ENCODE results near the gene ASPSCR1. TPM values are rescaled to one million over a fixed set of nuclear protein-coding genes. Genes with fewer than 3 reads are reported as not detected.
"Not testable (repeated sequence)": the region's sequence is repeated elsewhere in the genome, so short reads cannot be mapped to it uniquely, and the experiment has no call there.

ASPSCR1 gene
- total RNA-seq, 1 experiment from 2014 or later = 54.9 TPM

- Histone ChIP-seq H3K4me3 (no peak overlapping the region), H3K27me3 (ENCODE audit: insufficient read depth, low read depth) (no peaks in the 10 kb centered on the region), H3F3A (ENCODE audit: insufficient read depth, low read depth) (peaks cover 7% of the 10 kb centered on the region), H3K36me3 (ENCODE audit: low read depth) (no peaks in the 10 kb centered on the region), H3K27ac (no peak overlapping the region), H3K4me1 (replicated peaks; ENCODE audit: insufficient read depth) (peaks cover 6% of the 10 kb centered on the region; the same call in 1 of the 2 replicates), H2AFZ (no peak overlapping the region), H3K9me3 (ENCODE audit: insufficient read depth, low read depth) (no peaks in the 10 kb centered on the region), H3K79me2 (ENCODE audit: low read depth) (no peaks in the 10 kb centered on the region), H3K9me2 (ENCODE audit: insufficient read depth) (no peaks in the 10 kb centered on the region), H3K4me2 (no peak overlapping the region), H4K20me1 (ENCODE audit: insufficient read depth) (no peaks in the 10 kb centered on the region)
- POLR2A ChIA-PET (ENCODE audit: unreplicated experiment) = no interaction called here
- CTCF ChIA-PET = interaction anchor here (0.9 kb wide), 2 partner anchors 40 to 67 kb away, joined by 3 to 9 read pairs; no protein-coding TSS in a partner anchor
- intact Hi-C loops (cut with micrococcal nuclease; ENCODE audit: unreplicated experiment) = no loop called here
- no peak for TF ChIP-seq CTCF (conservative IDR thresholded peaks at IDR 0.05)
- no TSS peak for BruUV-seq (replicated peaks)
- no peak for DNase-seq
Observed at GRCh38 chr17:81952792-81953228, 24.6 kb upstream of the ASPSCR1 start.

GRCh38 chr17:81953443-81953842 lies 24.0 kb upstream of the ASPSCR1 start:
- H2AFZ ChIP-seq; H3K9me2 ChIP-seq (ENCODE audit: insufficient read depth); H3K36me3 ChIP-seq (ENCODE audit: low read depth); H3K27me3 ChIP-seq (ENCODE audit: insufficient read depth, low read depth); H3K4me2 ChIP-seq; H3K27ac ChIP-seq; BruUV-seq (replicated peaks); H4K20me1 ChIP-seq (ENCODE audit: insufficient read depth); DNase-seq; intact Hi-C loops (cut with micrococcal nuclease; ENCODE audit: unreplicated experiment); H3K9me3 ChIP-seq (ENCODE audit: insufficient read depth, low read depth); H3K4me3 ChIP-seq; H3K4me1 ChIP-seq (replicated peaks; ENCODE audit: insufficient read depth); H3K79me2 ChIP-seq (ENCODE audit: low read depth); H3F3A ChIP-seq (ENCODE audit: insufficient read depth, low read depth): not testable (repeated sequence)
- ChIA-PET CTCF (interaction anchor here (0.6 to 0.9 kb wide), 3 partner anchors 47 to 1751 kb away, joined by 6 to 20 read pairs (median 9); no protein-coding TSS in a partner anchor), POLR2A (ENCODE audit: unreplicated experiment) (interaction anchor here (0.8 kb wide), 1 partner anchor 61 kb away, joined by 3 read pairs; no protein-coding TSS in a partner anchor)

GRCh38 chr17:81954131-81955057 lies 23.0 kb upstream of the ASPSCR1 start:
- Histone ChIP-seq H4K20me1 (ENCODE audit: insufficient read depth) (no peaks in the 10 kb centered on the region), H3K4me1 (replicated peaks; ENCODE audit: insufficient read depth) (peaks cover 6% of the 10 kb centered on the region; the same call in 1 of the 2 replicates), H3F3A (ENCODE audit: insufficient read depth, low read depth) (peaks cover 7% of the 10 kb centered on the region), H3K9me2 (ENCODE audit: insufficient read depth) (no peaks in the 10 kb centered on the region), H3K36me3 (ENCODE audit: low read depth) (no peaks in the 10 kb centered on the region), H3K27me3 (ENCODE audit: insufficient read depth, low read depth) (no peaks in the 10 kb centered on the region), H3K79me2 (ENCODE audit: low read depth) (no peaks in the 10 kb centered on the region), H3K9me3 (ENCODE audit: insufficient read depth, low read depth) (no peaks in the 10 kb centered on the region), H2AFZ (no peak overlapping the region), H3K4me3 (no peak overlapping the region), H3K4me2 (no peak overlapping the region), H3K27ac (no peak overlapping the region)
- ChIA-PET CTCF (interaction anchor here (0.7 to 1.4 kb wide), 4 partner anchors 11 to 67 kb away, joined by 3 to 20 read pairs (median 5); no protein-coding TSS in a partner anchor), POLR2A (ENCODE audit: unreplicated experiment) (interaction anchor here (0.6 to 0.8 kb wide), 3 partner anchors 62 to 391 kb away, joined by 3 to 5 read pairs (median 3); no protein-coding TSS in a partner anchor)
- TF ChIP-seq CTCF (conservative IDR thresholded peaks at IDR 0.05) (no peak), EZH2 (IDR thresholded peaks at IDR 0.05; ENCODE audit: low read depth) (no peak)
- BruUV-seq (replicated peaks) = no TSS peak
- intact Hi-C loops (cut with micrococcal nuclease; ENCODE audit: unreplicated experiment) = no loop called here
- DNase-seq = no peak
